ENCODE data around the gene LRRC38. TPM values are rescaled to one million over a fixed set of nuclear protein-coding genes. Genes with fewer than 3 reads are reported as not detected.

LRRC38 gene
- total RNA-seq, 1 experiment from 2014 or later, result not detected

DNA sequence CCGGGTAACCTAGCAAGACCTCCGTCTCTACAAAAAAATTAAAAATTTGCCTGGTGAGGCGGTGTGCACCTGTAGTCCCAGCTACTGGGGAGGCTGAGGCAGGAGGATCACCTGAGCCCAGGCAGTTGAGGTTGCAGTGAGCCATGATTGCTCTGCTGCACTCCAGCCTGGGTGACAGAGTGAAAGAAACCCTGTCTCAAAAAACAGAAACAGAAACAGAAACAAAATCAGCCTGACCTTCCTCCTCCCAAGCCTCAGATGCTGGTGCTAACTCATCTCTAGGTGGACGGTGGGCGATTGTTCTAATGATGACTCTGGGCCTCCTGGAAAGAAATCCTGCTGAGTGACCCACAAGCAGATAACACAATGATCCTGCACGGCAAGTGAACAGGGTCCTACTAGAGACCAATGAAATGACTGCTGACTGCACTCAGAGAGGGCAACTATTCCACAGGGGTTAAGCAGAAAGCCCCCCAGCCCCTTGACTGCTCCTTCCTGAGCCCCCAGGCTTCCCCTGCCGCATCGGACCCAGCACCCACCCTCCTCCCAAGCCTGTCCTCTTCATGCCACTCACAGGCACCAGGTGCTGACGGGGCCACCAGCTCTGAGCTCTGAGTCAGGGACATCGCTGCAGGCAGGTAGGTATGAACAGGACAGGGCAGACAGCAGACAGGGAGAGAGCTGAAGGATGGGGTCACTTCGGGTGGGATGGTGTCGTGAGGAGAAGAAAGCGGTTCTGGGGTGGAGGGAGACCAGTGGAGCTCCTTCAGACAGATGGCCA is 27.8 kb upstream of the LRRC38 start:
- no peak overlapping the region for H3K9ac ChIP-seq (ENCODE audit: low read length)
- peaks cover 0 to 7% of the 10 kb centered on the region in 2 experiments; a peak in 2 of 4 replicates for H3K4me1 ChIP-seq (ENCODE audit: control insufficient read depth in 1 of 2, insufficient read depth in 2 of 2, low read length in 2 of 2)
- H2AFZ ChIP-seq (ENCODE audit: low read depth, low read length, poor library complexity, severe bottlenecking), result no peak overlapping the region
- H3K9me2 ChIP-seq (ENCODE audit: insufficient read depth), result no peaks in the 10 kb centered on the region
- POLR2A ChIA-PET, result no interaction called here
- no peaks in the 10 kb centered on the region for H3K36me3 ChIP-seq (ENCODE audit: control insufficient read depth in 1 of 2, insufficient read depth in 2 of 2, low read length in 2 of 2)
- H3K27ac ChIP-seq (ENCODE audit: low read depth, low read length), result no peak overlapping the region
- H3K79me2 ChIP-seq (ENCODE audit: insufficient read depth, low read length), result no peaks in the 10 kb centered on the region
- H3K27me3 ChIP-seq (ENCODE audit: insufficient read depth, low read length), result no peaks in the 10 kb centered on the region
- intact Hi-C loops (cut with micrococcal nuclease), result no loop called here
- RAD21 ChIA-PET (ENCODE audit: low non-redundant PET in 1 of 2, low total read pairs in 2 of 2, uncharacterized antibody in 2 of 2, unreplicated experiment in 2 of 2), result no interaction called here
- no peak overlapping the region for H3K4me2 ChIP-seq (ENCODE audit: low read length)
- no peaks in the 10 kb centered on the region for H4K20me1 ChIP-seq (ENCODE audit: insufficient read depth)
- H3K4me3 ChIP-seq (replicated peaks in 1 of 2; ENCODE audit: low read depth in 1 of 2, low read length in 2 of 2), result no peak overlapping the region
- CTCF ChIA-PET, result no interaction called here
- TF ChIP-seq SRF (IDR thresholded peaks at IDR 0.05; ENCODE audit: low read depth) (no peak), CTCF (IDR thresholded peaks at IDR 0.05 in 2 of 3, conservative IDR thresholded peaks at IDR 0.05 in 1 of 3; ENCODE audit: borderline replicate concordance in 1 of 3, insufficient read depth in 1 of 3, low read depth in 2 of 3, low read length in 2 of 3) (no peak), SIN3A (IDR thresholded peaks at IDR 0.05; ENCODE audit: low read depth) (no peak), EGR1 (IDR thresholded peaks at IDR 0.05; ENCODE audit: low read depth) (no peak), REST (IDR thresholded peaks at IDR 0.05; ENCODE audit: low read depth) (no peak), CEBPB (IDR thresholded peaks at IDR 0.05; ENCODE audit: low read depth) (no peak), ZNF274 (IDR thresholded peaks at IDR 0.05; ENCODE audit: low read depth, low read length) (no peak), YY1 (IDR thresholded peaks at IDR 0.05; ENCODE audit: extremely low read depth, insufficient replicate concordance, low read depth, low read length) (no peak)
- no peak for DNase-seq (ENCODE audit: low read depth, low spot score)
- no peak for ATAC-seq
- H3K9me3 ChIP-seq (ENCODE audit: control insufficient read depth in 1 of 2, insufficient read depth in 1 of 2, low read depth in 1 of 2, low read length in 2 of 2), result no peaks in the 10 kb centered on the region
- no TSS peak for BruUV-seq (replicated peaks)
